ENCODE measurements around the gene SYTL2.

Gene SYTL2

DNA sequence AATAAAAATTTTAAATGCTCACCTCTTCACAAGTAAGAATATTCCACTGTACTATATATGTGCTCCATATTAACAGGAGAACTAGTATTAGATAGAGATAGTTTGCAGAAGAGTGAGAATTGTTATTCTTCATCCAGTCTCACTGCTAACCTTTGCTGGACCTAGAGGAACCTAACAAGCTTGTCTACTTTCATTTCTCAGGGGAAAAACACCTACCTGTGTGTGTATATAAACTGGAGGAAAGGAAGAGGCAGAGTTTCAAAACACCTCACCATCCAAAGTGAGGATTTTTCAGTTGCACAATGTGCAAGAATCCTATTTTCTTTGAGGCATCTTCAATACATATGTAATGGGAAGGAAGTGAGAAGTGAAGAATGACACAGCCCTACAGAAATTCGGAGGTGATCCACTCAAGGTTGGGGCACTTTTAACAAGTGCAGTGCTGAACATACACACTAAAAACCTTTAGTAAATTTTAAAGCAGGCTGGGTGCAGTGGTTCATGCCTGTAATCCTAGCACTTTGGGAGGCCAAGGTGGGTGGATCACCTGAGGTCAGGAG lies 52.4 kb downstream of the SYTL2 start:
- DNase-seq (ENCODE audit: low read depth): no peak

GRCh38 chr11:85758026-85758425 lies 52.9 kb downstream of the SYTL2 start:
- DNase-seq (ENCODE audit: low read depth): no peak

- DNase-seq (ENCODE audit: low read depth): no peak
Observed at GRCh38 chr11:85756401-85757200, 54.3 kb downstream of the SYTL2 start.

DNA sequence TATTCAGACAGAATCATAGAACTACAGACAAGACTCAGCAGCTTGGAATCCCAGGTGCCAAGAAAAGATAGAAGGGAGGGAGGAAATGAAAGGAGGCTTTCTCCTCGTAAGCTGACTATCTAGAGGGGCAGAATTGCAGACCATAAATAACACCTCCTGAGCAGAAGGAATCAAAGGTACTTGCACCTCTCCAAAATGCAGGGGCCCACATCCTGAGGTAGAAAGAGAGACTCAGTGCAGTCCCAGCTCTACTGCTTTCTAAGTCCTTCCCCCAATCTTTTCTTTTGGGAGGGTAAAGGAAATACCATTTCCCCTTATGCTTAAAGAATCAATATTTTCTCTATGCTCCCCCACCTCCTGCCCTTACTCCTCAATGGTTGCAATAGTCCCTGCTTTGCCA lies 55.2 kb downstream of the SYTL2 start:
- no peak for DNase-seq (ENCODE audit: low read depth)

DNA sequence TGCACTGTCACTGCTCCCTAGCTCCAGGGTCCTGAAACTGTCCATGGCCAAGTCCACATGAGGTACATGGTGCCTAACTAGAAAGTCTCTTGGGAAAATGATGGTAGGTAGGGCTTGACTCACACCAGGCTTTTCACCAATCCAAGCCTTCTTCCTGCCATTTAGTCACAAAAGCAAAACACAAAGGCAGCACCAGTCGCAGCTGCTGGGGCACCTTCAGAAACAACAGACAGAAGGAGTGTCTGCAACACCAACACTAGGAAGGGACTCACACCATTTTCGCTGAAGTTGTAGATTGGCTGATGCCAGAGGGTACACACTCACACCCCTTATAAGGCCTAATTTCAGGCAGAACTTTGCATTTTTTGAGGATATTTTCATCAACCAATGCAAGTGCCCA lies 55.7 kb downstream of the SYTL2 start:
- no peak for DNase-seq (ENCODE audit: low read depth)

DNA sequence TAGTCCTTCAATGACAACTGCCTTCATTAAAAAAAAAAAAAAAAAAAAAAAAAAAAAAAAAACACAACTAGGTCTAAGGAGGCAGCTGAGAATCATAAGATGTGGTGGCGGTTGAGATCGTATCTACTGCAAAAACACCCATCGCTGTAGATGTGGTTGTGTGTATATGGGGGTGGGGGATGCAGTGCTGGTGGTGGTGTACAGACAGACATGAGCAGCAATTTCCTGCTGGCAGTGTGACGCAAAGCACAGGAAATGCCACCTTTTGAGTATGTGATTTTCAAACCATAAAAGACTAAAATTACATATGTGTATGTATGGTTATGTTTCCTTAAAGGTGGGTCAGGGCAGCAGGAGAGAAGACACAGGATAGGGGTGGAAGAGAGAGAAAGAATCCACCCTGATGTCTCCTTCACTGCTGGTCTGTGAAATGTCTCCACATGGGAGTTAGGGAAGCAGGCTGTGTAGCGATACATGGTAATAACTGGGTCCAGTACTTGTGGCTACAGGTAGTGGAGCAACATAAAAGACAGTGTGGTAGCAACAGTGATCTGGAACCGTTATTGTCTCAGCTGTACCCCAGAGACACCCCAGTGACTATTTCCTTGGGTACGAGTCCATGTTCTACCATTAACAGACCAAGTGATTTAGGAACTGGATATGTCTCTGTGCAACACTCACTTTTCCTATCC lies 57.9 kb downstream of the SYTL2 start:
- DNase-seq (ENCODE audit: low read depth): no peak

GRCh38 chr11:85752201-85752889 lies 58.6 kb downstream of the SYTL2 start:
- no peak for DNase-seq (ENCODE audit: low read depth)

- peak; percentile 19 for DNase-seq (ENCODE audit: low read depth)
Observed at GRCh38 chr11:85751724-85752123, 59.2 kb downstream of the SYTL2 start.

DNA sequence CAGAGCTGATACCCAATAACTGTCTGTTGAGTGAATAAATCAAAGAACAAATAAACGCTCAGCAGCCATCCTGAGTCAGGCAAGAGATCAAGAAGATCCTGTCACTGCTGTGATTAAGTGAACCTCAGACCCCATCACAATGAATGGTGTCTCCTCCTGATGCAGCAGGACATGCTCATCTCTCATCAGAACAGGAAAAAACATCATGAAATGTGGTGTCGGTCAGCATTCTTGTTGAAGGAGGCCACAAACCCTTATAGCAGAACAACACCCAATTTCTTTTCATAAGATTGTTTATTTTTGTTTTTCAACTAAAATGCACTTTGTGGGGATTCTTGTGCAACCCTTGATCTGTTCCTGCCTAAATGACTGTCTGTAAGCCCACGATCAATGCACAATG lies 60.3 kb downstream of the SYTL2 start:
- no peak for DNase-seq (ENCODE audit: low read depth)

DNA sequence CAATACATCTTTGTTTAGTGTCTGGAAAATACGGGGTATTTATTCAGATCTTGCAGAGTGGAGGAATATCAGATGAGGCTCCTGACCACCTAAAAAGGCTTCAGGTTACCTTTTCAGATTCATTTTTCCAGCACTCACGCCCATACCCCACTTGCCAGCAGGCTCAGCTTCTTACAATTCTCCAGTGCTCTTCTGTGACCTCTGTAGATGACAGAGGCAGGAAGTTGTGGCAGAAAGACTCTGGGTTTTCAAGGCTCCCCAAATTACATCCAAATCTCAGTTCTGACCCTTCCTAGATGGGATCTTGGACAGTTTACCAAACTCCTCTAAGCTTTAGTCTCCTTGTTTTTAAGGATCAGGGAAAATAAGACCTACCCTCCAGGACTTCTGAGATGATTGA lies 61.1 kb downstream of the SYTL2 start:
- no peak for DNase-seq (ENCODE audit: low read depth)

DNA sequence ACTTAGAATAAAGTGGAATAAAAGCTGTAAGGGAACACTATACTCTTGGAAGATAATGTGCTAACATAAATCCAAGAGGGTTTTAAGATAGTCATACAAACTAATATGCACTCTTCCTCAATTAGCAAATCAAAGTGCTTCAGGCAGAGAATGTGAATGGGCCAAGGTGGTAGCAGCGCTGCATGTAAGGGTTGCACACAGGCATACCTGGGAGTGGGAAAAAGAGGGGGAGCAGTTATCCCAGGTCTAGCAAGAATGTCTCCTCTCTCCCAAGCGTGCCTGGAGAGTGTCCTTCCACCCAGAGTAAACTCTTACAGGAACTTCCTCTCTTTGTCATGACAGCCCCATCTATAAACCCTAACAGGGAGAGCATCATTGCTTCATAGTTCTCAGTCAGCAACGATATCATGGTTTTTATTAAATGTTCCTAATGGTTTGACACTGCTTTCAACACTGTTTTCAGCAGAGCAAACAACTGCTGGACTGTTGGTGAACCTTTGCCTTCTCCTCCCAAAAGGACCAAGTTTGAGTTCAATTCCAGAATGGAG lies 61.6 kb downstream of the SYTL2 start:
- DNase-seq (ENCODE audit: low read depth): no peak

DNA sequence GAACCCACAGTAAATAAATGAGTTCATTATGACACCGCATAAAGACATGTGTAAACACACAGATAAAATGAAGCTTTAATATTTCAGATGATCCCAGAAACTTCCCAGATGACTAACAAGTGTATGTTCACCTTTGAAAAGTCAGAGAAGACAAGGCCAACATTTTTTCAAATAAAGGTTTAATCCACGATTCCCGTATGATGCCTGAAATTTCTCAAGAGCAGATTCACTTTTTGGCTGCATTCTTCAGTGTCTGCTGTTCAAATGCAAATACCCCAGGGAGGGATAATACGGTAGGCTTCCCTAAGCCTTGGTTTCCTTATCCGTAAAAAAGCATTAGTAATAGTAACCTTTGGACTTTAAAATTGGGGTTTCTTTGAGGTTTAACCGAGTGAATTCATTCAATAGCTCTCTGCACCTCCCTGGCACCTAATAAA lies 62.5 kb downstream of the SYTL2 start:
- no peak for DNase-seq (ENCODE audit: low read depth)

DNA sequence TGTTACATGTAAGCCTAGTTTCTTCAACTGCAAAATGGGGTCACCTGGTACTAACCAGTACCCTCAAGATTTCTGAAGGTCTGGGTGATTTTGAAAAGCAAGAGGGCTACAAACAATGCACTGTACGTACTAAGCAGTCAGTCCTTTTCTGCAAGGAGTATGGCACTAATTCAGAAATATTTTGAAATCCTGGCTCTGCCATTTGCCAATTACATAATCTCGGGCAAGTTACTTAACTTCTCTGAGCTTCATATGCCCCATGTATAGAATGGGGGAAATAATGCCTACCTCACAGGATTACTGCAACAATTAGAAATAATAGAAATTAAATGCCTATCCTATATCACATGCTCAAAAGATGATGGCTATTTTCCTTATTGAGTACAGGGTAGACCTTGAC lies 64.3 kb downstream of the SYTL2 start:
- DNase-seq (ENCODE audit: low read depth): no peak

DNA sequence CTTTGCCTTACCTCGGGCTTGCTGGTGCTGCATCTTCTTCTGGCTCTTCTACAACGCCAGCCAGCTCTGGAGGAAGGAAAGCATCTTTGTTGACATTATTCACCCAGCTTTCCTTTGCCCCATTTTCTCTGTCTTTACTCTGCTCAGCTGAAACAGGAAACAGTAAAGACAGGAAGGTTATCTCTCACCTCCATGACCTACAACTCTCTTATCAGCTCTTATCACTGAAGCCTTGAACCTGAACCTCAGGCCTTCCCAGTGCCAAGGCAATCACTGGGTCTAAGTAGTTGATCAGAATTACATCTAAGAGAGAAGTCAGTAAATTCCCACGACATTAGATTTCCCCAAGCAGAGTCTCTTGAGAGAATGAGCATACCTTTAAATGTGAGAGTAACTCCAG lies 65.3 kb downstream of the SYTL2 start:
- DNase-seq (ENCODE audit: low read depth): no peak

GRCh38 chr11:85742873-85743275 lies 68.1 kb downstream of the SYTL2 start:
- no peak for DNase-seq (ENCODE audit: low read depth)

DNA sequence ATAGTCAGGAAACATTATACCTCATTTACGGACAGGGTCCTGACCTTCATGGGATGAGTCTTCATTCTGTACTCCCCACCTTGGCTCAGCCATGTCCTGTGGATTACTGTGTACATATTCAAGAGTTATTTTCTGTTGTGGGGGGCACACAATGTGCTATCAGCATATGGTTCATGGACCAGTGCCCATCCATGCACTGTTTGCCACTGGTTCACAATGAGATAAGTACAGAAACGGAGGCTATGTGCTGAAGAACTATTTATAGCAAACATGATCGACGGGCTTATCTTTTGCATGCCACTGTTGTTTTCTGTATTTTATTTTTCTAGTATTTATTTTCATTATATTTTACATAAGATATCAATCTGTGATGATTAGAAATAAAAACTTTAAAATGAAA lies 68.6 kb downstream of the SYTL2 start:
- DNase-seq (ENCODE audit: low read depth): no peak

GRCh38 chr11:85740481-85741400 lies 70.2 kb downstream of the SYTL2 start:
- no peak for DNase-seq (ENCODE audit: low read depth)

- no peak for DNase-seq (ENCODE audit: low read depth)
Observed at GRCh38 chr11:85737738-85738137, 73.2 kb downstream of the SYTL2 start.

- DNase-seq (ENCODE audit: low read depth): no peak
Observed at GRCh38 chr11:85735876-85736460, 75.0 kb downstream of the SYTL2 start.

DNA sequence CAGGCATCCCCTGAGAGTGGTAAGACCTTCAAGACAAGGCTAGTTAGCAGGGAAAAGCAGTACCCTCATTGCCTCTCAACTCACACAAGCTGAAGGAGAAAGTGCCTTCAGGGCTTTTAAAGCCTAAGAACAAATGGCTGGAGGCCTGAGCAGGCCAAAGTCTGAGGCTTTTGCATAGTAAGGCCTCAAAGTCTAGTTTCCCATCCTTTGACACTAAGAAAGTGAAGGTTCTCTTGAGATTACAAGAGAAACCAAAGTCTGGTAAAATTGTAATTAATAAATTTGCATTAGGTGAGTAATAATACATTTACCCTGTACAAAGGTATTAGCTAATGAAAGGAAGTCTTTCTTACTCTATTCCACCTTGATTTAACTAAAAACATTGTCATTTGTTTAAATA lies 78.0 kb downstream of the SYTL2 start:
- DNase-seq (ENCODE audit: low read depth): no peak

DNA sequence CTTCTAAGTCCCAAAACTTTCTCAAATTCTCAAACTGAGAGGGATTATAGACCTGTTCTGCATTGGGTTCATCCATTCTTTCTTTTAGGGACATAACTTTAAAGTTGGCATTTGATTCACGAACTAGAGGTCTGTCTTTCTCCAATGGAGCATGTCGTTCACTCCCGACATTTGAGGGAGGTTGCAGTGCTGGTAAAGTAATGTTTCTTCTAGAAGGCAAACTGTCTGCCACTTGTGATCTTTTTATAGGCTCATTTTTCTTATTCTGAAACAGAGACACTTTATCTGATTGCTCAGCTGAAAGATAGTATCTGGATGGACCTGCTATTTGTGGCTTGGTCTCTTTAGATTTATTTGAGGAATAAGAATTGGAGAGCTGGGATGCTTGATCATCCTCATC lies 84.6 kb downstream of the SYTL2 start:
- no peak for DNase-seq (ENCODE audit: low read depth)
